ENCODE results near the gene KRT26.

GRCh38 chr17:40809721-40810421 lies 37.9 kb upstream of the KRT26 start:
- TF ChIP-seq CTCF (IDR thresholded peaks at IDR 0.05) = no peak
- no peak for TF ChIP-seq POLR2A (IDR thresholded peaks at IDR 0.05)

Measured in lower leg skin (tissue), 3 donors.